Measurements from ENCODE around the gene CPNE4.

CPNE4 gene

GRCh38 chr3:131789188-131789587 lies 245.6 kb downstream of the CPNE4 start:
- FAIRE-seq: peak; percentile 20
- no peak for TF ChIP-seq TAF1 (IDR thresholded peaks at IDR 0.05; ENCODE audit: low read depth, low read length)

GRCh38 chr3:131786386-131786785 lies 248.4 kb downstream of the CPNE4 start:
- DNase-seq (ENCODE audit: insufficient read length, low spot score): no peak
- TF ChIP-seq SPI1 (IDR thresholded peaks at IDR 0.05; ENCODE audit: low read depth, low read length) (peak; percentile 89), POLR2A (IDR thresholded peaks at IDR 0.05; ENCODE audit: low read depth, low read length) (no peak)
- FAIRE-seq: no peak

More at GRCh38 chr3:131789188-131789587, 245.6 kb downstream of the CPNE4 start:
- DNase-seq (ENCODE audit: insufficient read length, low spot score): no peak

- no peak for DNase-seq (ENCODE audit: insufficient read length, low spot score)
- TF ChIP-seq POU2F2 (IDR thresholded peaks at IDR 0.05; ENCODE audit: low read depth, low read length): no peak
- TF ChIP-seq TAF1 (IDR thresholded peaks at IDR 0.05; ENCODE audit: low read depth, low read length): no peak
- TF ChIP-seq SPI1 (IDR thresholded peaks at IDR 0.05; ENCODE audit: low read depth, low read length): no peak
- no peak for TF ChIP-seq POLR2A (IDR thresholded peaks at IDR 0.05; ENCODE audit: low read depth, low read length)
- no peak for TF ChIP-seq POLR2AphosphoS5 (IDR thresholded peaks at IDR 0.05; ENCODE audit: low read depth, low read length)
- no peak for TF ChIP-seq PAX5 (IDR thresholded peaks at IDR 0.05; ENCODE audit: insufficient read depth, low read length, severe bottlenecking)
- no peak for FAIRE-seq
Observed at GRCh38 chr3:131782751-131783150, 252.1 kb downstream of the CPNE4 start.

- TF ChIP-seq SPI1 (IDR thresholded peaks at IDR 0.05; ENCODE audit: low read depth, low read length): no peak
- TF ChIP-seq POU2F2 (IDR thresholded peaks at IDR 0.05; ENCODE audit: low read depth, low read length): no peak
- TF ChIP-seq POLR2AphosphoS5 (IDR thresholded peaks at IDR 0.05; ENCODE audit: low read depth, low read length): no peak
- TF ChIP-seq POLR2A (IDR thresholded peaks at IDR 0.05; ENCODE audit: low read depth, low read length): no peak
- TF ChIP-seq PAX5 (IDR thresholded peaks at IDR 0.05; ENCODE audit: insufficient read depth, low read length, severe bottlenecking): no peak
- no peak for TF ChIP-seq TAF1 (IDR thresholded peaks at IDR 0.05; ENCODE audit: low read depth, low read length)
- no peak for DNase-seq (ENCODE audit: insufficient read length, low spot score)
- no peak for FAIRE-seq
Observed at GRCh38 chr3:131778526-131778925, 256.3 kb downstream of the CPNE4 start.

- no peak for TF ChIP-seq SPI1 (IDR thresholded peaks at IDR 0.05; ENCODE audit: low read depth, low read length)
- no peak for TF ChIP-seq TAF1 (IDR thresholded peaks at IDR 0.05; ENCODE audit: low read depth, low read length)
- no peak for TF ChIP-seq PAX5 (IDR thresholded peaks at IDR 0.05; ENCODE audit: insufficient read depth, low read length, severe bottlenecking)
- no peak for TF ChIP-seq POU2F2 (IDR thresholded peaks at IDR 0.05; ENCODE audit: low read depth, low read length)
- no peak for TF ChIP-seq POLR2A (IDR thresholded peaks at IDR 0.05; ENCODE audit: low read depth, low read length)
- no peak for TF ChIP-seq POLR2AphosphoS5 (IDR thresholded peaks at IDR 0.05; ENCODE audit: low read depth, low read length)
- DNase-seq (ENCODE audit: insufficient read length, low spot score): no peak
- no peak for FAIRE-seq
Observed at GRCh38 chr3:131775650-131776049, 259.2 kb downstream of the CPNE4 start.

- no peak for TF ChIP-seq POU2F2 (IDR thresholded peaks at IDR 0.05; ENCODE audit: low read depth, low read length)
- TF ChIP-seq TAF1 (IDR thresholded peaks at IDR 0.05; ENCODE audit: low read depth, low read length): no peak
- TF ChIP-seq SPI1 (IDR thresholded peaks at IDR 0.05; ENCODE audit: low read depth, low read length): no peak
- no peak for TF ChIP-seq PAX5 (IDR thresholded peaks at IDR 0.05; ENCODE audit: insufficient read depth, low read length, severe bottlenecking)
- TF ChIP-seq POLR2A (IDR thresholded peaks at IDR 0.05; ENCODE audit: low read depth, low read length): no peak
- no peak for TF ChIP-seq POLR2AphosphoS5 (IDR thresholded peaks at IDR 0.05; ENCODE audit: low read depth, low read length)
- DNase-seq (ENCODE audit: insufficient read length, low spot score): no peak
- FAIRE-seq: no peak
Observed at GRCh38 chr3:131772269-131773026, 262.4 kb downstream of the CPNE4 start.

- TF ChIP-seq POLR2A (IDR thresholded peaks at IDR 0.05; ENCODE audit: low read depth, low read length) (no peak), POU2F2 (IDR thresholded peaks at IDR 0.05; ENCODE audit: low read depth, low read length) (no peak), TAF1 (IDR thresholded peaks at IDR 0.05; ENCODE audit: low read depth, low read length) (no peak), SPI1 (IDR thresholded peaks at IDR 0.05; ENCODE audit: low read depth, low read length) (no peak), POLR2AphosphoS5 (IDR thresholded peaks at IDR 0.05; ENCODE audit: low read depth, low read length) (no peak), PAX5 (IDR thresholded peaks at IDR 0.05; ENCODE audit: insufficient read depth, low read length, severe bottlenecking) (no peak)
- DNase-seq (ENCODE audit: insufficient read length, low spot score) (no peak), FAIRE-seq (no peak)
Observed at GRCh38 chr3:131762981-131763564, 271.7 kb downstream of the CPNE4 start.

- TF ChIP-seq POLR2A (IDR thresholded peaks at IDR 0.05; ENCODE audit: low read depth, low read length): no peak
- no peak for TF ChIP-seq PAX5 (IDR thresholded peaks at IDR 0.05; ENCODE audit: insufficient read depth, low read length, severe bottlenecking)
- TF ChIP-seq POU2F2 (IDR thresholded peaks at IDR 0.05; ENCODE audit: low read depth, low read length): no peak
- TF ChIP-seq SPI1 (IDR thresholded peaks at IDR 0.05; ENCODE audit: low read depth, low read length): no peak
- no peak for TF ChIP-seq POLR2AphosphoS5 (IDR thresholded peaks at IDR 0.05; ENCODE audit: low read depth, low read length)
- TF ChIP-seq TAF1 (IDR thresholded peaks at IDR 0.05; ENCODE audit: low read depth, low read length): no peak
- DNase-seq (ENCODE audit: insufficient read length, low spot score) (no peak), FAIRE-seq (no peak)
Observed at GRCh38 chr3:131756405-131756804, 278.4 kb downstream of the CPNE4 start.

GRCh38 chr3:131755380-131755779 lies 279.4 kb downstream of the CPNE4 start:
- FAIRE-seq: no peak
- no peak for TF ChIP-seq SPI1 (IDR thresholded peaks at IDR 0.05; ENCODE audit: low read depth, low read length)
- TF ChIP-seq PAX5 (IDR thresholded peaks at IDR 0.05; ENCODE audit: insufficient read depth, low read length, severe bottlenecking): no peak
- TF ChIP-seq TAF1 (IDR thresholded peaks at IDR 0.05; ENCODE audit: low read depth, low read length): no peak
- no peak for TF ChIP-seq POU2F2 (IDR thresholded peaks at IDR 0.05; ENCODE audit: low read depth, low read length)
- no peak for TF ChIP-seq POLR2A (IDR thresholded peaks at IDR 0.05; ENCODE audit: low read depth, low read length)
- TF ChIP-seq POLR2AphosphoS5 (IDR thresholded peaks at IDR 0.05; ENCODE audit: low read depth, low read length): no peak
- DNase-seq (ENCODE audit: insufficient read length, low spot score): no peak

- TF ChIP-seq PAX5 (IDR thresholded peaks at IDR 0.05; ENCODE audit: insufficient read depth, low read length, severe bottlenecking): no peak
- DNase-seq (ENCODE audit: insufficient read length, low spot score): no peak
- FAIRE-seq: no peak
Observed at GRCh38 chr3:131750256-131750655, 284.6 kb downstream of the CPNE4 start.

Data from GM12891 (cell line).